Measurements from ENCODE around the gene DTYMK. TPM values are rescaled to one million over a fixed set of nuclear protein-coding genes. Genes with fewer than 3 reads are reported as not detected.

Gene DTYMK
- total RNA-seq, 1 donor from 2014 or later = 26.1 TPM

- FAIRE-seq = no peak
- H3K27ac Mint-ChIP-seq (ENCODE audit: unreplicated experiment) = peak overlapping the region; percentile 89
- Histone ChIP-seq H4K20me1 (ENCODE audit: insufficient read depth, low read length) (peaks cover 74% of the 10 kb centered on the region), H3K27ac (ENCODE audit: low read depth, low read length) (peak overlapping the region; percentile 99), H3K9me3 (ENCODE audit: insufficient read depth, low read depth, low read length) (no peaks in the 10 kb centered on the region), H3K9ac (ENCODE audit: low read length) (peak overlapping the region; percentile 96), H3K79me2 (ENCODE audit: insufficient read depth, low read length) (peaks cover 90% of the 10 kb centered on the region), H3K36me3 (ENCODE audit: insufficient read depth, low read length) (peaks cover 4% of the 10 kb centered on the region), H3K4me1 (ENCODE audit: insufficient read depth, low read length) (peaks cover 8% of the 10 kb centered on the region), H3K4me2 (ENCODE audit: low read length) (peak overlapping the region; percentile 87), H2AFZ (ENCODE audit: low read depth, low read length) (peak overlapping the region; percentile 100), H3K27me3 (ENCODE audit: insufficient read depth, low read length) (no peaks in the 10 kb centered on the region), H3K4me3 (ENCODE audit: insufficient read depth, low read depth, low read length) (peak overlapping the region; percentile 95)
- H3K36me3 Mint-ChIP-seq (ENCODE audit: low read depth, unreplicated experiment) = peaks cover 17% of the 10 kb centered on the region
- H3K4me3 Mint-ChIP-seq (ENCODE audit: unreplicated experiment) = peak overlapping the region; percentile 97
- H3K4me1 Mint-ChIP-seq (ENCODE audit: low read depth, unreplicated experiment) = peaks cover 36% of the 10 kb centered on the region
- TF ChIP-seq EZH2 (IDR thresholded peaks at IDR 0.05; ENCODE audit: insufficient read depth, low read length) = no peak
- TF ChIP-seq CTCF (IDR thresholded peaks at IDR 0.05; ENCODE audit: insufficient read depth, low read depth, low read length) = no peak
- DNase-seq (ENCODE audit: low read depth) = no peak
- H3K27me3 Mint-ChIP-seq (ENCODE audit: low read depth, unreplicated experiment) = no peaks in the 10 kb centered on the region
- H3K9me3 Mint-ChIP-seq (ENCODE audit: unreplicated experiment) = no peaks in the 10 kb centered on the region
These were observed 48.6 kb downstream of the DTYMK start for GRCh38 chr2:241637795-241638660.

GRCh38 chr2:241637018-241637794 is 49.4 kb downstream of the DTYMK start, which contains the start of the genes ATG4B and THAP4:
Gene ATG4B (plus strand): TSS chr2:241637693. CDS start chr2:241637715, 22 bp downstream.
Gene THAP4 (minus strand): TSS chr2:241637158. CDS start chr2:241637017, 141 bp downstream.
- no peak for FAIRE-seq
- Histone ChIP-seq H2AFZ (ENCODE audit: low read depth, low read length) (peak within 1 kb of the TSS; percentile 100), H3K27ac (ENCODE audit: low read depth, low read length) (peak within 1 kb of the TSS; percentile 99), H3K4me2 (ENCODE audit: low read length) (peak within 1 kb of the TSS; percentile 87), H3K4me1 (ENCODE audit: insufficient read depth, low read length) (peaks cover 8% of the 10 kb centered on the region), H3K4me3 (ENCODE audit: insufficient read depth, low read depth, low read length) (peak within 1 kb of the TSS; percentile 95), H3K9ac (ENCODE audit: low read length) (peak within 1 kb of the TSS; percentile 96), H3K27me3 (ENCODE audit: insufficient read depth, low read length) (no peaks in the 10 kb centered on the region), H4K20me1 (ENCODE audit: insufficient read depth, low read length) (peaks cover 75% of the 10 kb centered on the region), H3K36me3 (ENCODE audit: insufficient read depth, low read length) (peaks cover 11% of the 10 kb centered on the region), H3K9me3 (ENCODE audit: insufficient read depth, low read depth, low read length) (no peaks in the 10 kb centered on the region), H3K79me2 (ENCODE audit: insufficient read depth, low read length) (peaks cover 91% of the 10 kb centered on the region)
- TF ChIP-seq EZH2 (IDR thresholded peaks at IDR 0.05; ENCODE audit: insufficient read depth, low read length) (no peak), CTCF (IDR thresholded peaks at IDR 0.05; ENCODE audit: insufficient read depth, low read depth, low read length) (no peak)
- H3K4me1 Mint-ChIP-seq (ENCODE audit: low read depth, unreplicated experiment) = peaks cover 36% of the 10 kb centered on the region
- no peaks in the 10 kb centered on the region for H3K9me3 Mint-ChIP-seq (ENCODE audit: unreplicated experiment)
- peak within 1 kb of the TSS; percentile 89 for H3K27ac Mint-ChIP-seq (ENCODE audit: unreplicated experiment)
- peak within 1 kb of the TSS; percentile 97 for H3K4me3 Mint-ChIP-seq (ENCODE audit: unreplicated experiment)
- peaks cover 22% of the 10 kb centered on the region for H3K36me3 Mint-ChIP-seq (ENCODE audit: low read depth, unreplicated experiment)
- DNase-seq (ENCODE audit: low read depth) = peak; percentile 71
- no peaks in the 10 kb centered on the region for H3K27me3 Mint-ChIP-seq (ENCODE audit: low read depth, unreplicated experiment)
